Measurements from ENCODE around the gene GNG11.

The GNG11 gene

DNA sequence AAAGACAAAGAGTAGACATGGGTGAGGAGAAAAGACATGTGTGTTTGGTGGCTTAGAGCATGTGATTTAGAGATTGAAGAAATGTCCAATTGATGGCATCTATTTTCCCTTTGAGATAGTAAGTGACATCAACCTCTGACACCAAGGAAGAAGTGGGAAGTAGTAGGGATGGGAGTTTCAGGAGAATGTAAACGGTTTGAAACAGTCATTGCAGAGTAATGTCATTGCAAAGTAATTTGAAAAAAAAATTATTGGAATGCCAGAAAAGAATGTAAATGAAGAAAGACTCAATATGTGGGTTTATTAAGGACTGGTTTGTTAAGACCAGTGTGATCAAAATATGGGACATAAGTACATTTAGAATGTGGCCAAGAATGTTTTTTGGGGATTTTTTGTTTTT, 26.6 kb downstream of the GNG11 start:
- no peak for DNase-seq (ENCODE audit: low read depth in 2 of 2)

DNA sequence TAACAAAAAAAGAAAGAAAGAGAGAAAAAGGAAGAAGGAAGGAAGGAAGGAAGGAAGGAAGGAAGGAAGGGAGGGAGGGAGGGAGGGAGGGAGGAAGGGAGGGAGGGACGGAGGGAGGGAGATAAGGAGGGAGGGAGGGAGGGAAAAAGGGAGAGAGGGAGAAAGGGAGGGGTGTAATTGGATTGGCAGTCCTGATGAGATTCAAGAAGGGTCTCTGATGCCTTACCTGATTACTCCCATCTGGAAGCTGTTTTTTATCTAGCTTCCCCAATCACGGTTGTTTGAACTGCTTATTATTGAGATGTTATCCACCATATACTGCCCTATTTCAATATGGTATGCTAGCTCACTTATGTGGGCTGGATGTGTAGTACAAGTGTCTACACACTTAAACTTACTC, 27.3 kb downstream of the GNG11 start:
- no peak for DNase-seq (ENCODE audit: low read depth in 2 of 2)

DNA sequence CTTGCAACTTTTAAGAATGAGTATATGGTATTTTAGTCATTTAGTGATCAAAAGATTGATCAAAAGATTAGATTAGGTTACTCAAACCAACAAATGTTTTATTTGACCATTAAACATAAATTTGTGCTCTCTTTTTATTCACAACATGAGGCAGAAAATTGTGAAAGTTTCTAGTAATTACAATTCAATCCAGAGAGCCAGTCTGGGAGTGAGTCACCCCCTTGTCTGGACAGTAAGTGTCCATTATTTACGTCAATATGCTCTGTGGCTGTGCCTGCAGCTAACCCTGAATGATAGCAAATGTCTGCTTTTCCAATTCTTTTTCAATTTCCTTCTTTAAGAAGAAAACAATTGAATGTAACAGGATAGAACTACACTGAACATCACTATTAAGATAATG, 27.9 kb downstream of the GNG11 start:
- no peak for DNase-seq (ENCODE audit: low read depth in 2 of 2)

DNA sequence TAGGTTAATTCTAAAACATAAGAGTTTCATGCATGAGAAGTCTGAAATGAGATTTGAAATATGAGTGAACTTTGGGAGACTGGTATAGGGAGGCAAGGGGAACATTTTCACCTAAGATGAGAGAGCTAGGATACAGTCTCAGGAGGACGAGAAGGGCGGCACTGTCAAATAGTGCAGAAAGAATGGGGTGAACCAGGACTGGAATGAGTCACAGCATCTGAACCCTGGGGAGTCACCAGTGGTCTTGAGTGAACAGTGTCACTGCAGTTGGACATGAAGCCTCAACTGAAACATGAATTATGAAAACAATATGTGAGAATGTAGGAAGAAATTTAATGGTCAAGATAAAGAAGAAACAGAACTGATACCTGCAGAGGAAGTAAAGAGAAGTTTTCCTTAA, 33.8 kb downstream of the GNG11 start:
- no peak for DNase-seq (ENCODE audit: low read depth in 2 of 2)

DNA sequence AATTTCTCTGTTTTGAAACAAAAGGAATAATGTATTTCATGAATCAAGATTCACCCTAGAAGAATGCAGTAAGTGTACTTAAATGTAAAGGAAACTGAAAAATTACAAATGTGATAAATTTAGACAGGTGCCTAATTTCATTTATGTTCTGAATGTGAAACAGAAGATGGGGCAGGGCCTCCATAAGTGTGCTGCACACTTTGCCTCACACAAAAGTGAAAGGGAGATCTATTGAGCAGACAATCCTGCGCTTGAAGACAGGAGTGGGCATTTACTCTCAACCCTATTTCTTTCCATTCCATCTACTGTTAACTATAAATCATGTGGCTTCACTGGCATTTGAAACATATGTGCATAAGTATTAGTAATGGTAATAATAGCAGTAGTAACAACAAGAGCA, 36.2 kb downstream of the GNG11 start:
- DNase-seq (ENCODE audit: low read depth in 2 of 2) = no peak

DNA sequence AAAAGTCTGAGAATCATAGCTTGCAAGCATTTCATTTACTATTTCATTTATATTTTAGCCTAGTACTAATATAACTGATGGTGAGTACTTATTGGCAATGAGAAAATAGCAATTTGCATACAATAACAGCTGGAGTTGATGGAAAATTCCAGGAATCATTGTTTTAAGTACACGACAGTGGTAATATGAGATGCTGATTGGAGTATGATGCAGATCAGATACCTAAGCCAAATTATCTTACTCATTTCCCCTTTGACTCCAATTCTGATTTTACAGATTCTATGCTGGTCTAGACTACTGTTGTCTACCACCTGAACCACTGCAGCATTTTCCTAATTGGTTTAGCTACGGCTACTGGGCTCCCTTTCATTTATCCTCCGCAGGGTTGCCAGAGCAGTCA, 36.7 kb downstream of the GNG11 start:
- no peak for DNase-seq (ENCODE audit: low read depth in 2 of 2)

DNA sequence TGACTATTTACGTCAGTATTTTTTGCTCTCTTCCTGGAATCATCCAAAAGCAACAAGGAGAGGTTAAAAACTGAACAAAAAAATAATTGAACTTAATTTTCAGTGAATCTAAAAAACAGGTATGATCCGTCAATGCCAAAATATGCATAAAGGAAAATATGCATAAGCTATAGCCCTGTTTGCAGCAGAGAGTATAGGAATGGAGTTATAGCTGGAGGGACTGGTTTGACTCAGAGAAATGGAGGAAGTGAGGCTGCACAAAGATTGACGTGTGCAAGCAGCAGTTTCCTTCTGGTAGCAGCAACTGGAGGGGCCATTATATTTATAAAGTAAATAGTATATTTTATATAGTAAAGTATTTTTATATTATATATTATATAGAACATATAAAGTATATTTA, 37.1 kb downstream of the GNG11 start:
- DNase-seq (ENCODE audit: low read depth in 2 of 2) = no peak

DNA sequence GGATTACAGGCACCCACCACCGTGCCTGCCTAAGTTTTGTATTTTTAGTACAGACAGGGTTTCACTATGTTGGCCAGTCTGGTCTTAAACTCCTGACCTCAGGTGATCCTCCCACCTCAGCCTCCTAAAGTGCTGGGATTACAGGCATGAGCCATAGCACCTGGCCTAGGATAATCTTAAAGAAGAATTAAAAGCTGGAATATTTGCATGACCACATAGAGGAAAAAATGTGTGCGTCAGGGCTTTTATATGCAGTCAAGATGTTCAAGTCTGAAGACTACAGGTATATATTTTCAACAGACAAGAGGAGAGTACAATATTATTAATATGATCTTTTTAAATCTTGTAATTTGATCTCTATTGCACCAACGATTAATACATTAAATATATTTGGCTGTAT, 39.5 kb downstream of the GNG11 start:
- DNase-seq (ENCODE audit: low read depth in 2 of 2) = no peak

DNA sequence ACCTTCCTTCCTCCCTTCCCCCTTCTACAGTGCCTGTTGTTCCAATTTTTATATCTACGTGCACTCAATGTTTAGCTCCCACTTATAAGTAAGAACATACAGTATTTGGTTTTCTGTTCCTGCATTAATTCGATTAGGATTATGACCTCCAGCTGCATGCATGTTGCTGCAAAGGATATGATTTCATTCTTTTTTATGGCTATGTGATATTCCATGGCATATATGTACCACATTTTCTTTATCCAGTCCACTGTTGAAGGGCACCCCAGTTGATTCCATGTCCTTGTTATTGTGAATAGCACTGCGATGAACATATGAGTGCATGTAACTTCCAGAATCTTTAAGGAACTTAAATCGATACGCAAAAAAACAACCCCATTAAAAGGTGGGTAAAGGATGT, 42.7 kb downstream of the GNG11 start:
- no peak for DNase-seq (ENCODE audit: low read depth in 2 of 2)

DNA sequence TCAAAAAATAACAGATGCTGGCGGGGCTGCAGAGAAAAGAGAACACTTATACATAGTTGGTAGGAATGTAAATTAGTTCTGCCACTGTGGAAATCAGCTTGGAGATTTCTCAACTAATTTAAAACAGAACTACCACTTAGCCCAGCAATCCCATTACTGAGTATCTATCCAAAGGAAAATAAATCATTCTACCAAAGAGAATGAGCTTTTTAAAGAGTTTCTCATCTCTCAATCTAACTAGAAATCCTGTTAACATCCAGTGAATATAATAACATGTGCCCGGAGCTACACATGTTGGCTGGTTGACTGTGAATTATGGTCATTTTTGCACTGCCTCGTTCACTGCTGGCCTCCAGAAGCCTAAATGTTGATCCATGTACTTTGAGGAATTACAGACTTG, 43.3 kb downstream of the GNG11 start:
- DNase-seq (ENCODE audit: low read depth in 2 of 2) = no peak

DNA sequence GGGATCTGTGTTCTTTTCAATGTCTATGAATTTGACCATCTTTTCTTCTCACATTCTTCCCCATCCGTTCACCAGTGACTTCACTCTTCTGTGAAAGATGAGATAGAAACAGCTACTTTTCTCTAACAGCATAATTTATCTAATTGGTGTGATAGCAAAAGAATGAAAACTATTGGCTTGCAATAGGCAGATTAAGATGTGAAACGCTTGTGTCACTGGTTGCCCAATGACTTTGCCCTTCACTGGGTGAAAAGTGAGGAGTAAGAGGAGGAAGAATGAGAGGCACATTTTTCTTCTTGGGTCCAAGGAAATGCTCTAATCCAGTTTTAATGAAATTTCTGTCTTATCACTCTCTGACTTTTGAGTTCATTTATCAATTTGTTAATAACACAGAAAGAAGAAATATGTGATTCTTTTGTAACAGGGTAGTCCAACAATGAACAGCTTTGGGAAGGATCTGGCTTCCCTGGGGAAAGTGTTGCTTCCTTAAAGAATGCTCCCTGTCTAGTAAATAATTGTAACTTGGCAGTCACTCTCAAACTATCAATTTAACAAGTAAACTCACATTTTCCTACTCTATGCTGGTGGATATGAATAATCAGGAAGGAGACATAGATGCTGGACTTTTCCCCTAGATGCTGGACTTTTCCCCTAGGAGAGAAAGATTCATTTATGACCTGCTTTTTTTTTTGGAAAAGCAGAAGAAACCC, 47.5 kb downstream of the GNG11 start:
- DNase-seq (ENCODE audit: low read depth in 2 of 2) = no peak

DNA sequence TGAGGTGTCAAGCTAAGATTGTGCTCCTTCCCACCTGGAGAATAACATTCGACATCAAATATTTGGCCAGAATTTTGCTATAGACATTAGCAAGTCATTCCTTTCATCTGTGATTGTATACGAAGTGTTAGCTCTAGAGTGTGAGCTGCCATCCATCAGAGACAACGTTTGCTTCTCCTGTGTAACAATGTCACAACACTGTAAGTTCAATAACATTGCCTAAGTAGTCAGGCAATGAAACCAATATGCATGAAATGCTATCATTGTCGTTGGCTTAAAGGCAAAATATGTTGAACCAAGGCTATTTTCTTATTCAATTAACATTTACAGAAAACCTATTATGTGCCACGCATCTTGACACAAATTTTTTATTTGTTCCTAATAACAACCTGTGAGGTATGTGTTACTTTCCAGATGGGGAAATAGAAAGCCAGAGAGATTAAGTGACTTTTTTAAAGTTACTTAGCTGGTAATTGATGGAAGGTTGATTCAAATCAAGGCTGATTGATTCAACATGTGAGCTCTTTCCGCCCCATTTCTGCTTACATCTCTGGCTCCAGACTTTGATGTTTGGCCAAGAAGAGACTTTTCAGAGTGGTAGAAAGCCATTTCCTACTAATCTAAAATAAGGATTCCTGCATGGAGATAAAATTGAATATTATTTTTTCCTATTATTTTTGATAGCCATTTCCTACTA, 50.6 kb downstream of the GNG11 start:
- DNase-seq (ENCODE audit: low read depth in 2 of 2) = no peak

DNA sequence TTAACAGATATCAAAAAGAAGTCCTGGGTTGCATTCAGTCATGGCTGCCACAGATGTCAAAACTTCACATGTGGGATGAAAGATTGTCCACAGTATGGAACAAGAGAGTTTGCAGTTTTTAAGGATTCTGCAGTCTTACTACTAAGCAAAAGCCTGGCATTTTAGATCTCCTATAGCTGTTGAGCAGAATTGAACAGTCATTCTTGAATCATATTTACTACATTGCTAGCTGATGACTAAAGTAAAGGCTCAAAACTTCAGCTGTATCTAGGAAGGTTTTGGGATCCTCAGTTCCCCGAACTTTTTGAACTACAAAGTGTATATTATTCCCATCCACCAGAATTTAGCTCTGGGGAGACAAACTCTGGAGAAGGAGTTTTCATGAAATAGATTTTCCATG, 51.6 kb downstream of the GNG11 start:
- no peak for DNase-seq (ENCODE audit: low read depth in 2 of 2)

DNA sequence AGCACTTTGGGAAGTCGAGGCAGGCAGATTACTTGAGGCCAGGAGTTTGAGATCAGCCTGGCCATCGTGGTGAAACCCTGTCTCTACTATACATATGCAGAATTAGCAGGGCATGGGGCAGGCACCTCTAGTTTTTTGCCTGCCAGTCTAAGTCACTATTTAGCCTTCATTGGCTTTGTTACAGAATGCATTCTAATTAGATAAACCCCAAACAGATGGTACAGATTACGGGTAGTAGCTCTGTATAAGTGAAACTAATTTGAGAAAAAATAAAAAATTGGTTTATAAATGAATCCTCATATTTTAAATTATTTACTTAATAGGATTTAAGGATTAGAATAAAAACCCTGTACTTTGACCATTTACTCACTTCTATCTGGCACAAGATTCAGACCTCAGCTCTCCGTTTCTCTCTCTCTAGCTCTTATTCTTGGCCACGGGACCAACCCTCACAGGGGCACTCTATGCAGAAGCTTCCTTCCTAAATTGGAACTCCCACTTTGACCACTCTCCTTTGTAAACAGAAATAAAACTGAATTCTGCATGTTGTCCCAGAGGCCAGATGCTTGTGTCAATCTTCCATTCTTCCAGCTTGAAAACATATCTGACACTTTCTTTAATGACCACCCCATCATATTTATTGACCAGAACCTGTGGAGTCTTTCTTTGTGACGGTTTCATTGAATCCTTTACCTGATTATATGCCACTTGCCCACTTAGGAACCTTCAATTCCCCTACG, 55.8 kb downstream of the GNG11 start:
- DNase-seq (ENCODE audit: low read depth in 2 of 2) = no peak
